ENCODE data around the gene WWTR1. TPM values are rescaled to one million over a fixed set of nuclear protein-coding genes. Genes with fewer than 3 reads are reported as not detected.

The WWTR1 gene
- total and polyA plus RNA-seq, 2 of the 8 experiments (the other 6 are each of a cell fraction or from before 2014, with no cell fraction given): 15.7 to 18.6 TPM

GRCh38 chr3:149620291-149621020, 37.4 kb downstream of the WWTR1 start (continued):
- TF ChIP-seq E2F6 (IDR thresholded peaks at IDR 0.05): no peak
- no peak for TF ChIP-seq CHD2 (IDR thresholded peaks at IDR 0.05; ENCODE audit: low read length)
- no peak for TF ChIP-seq TBP (IDR thresholded peaks at IDR 0.05; ENCODE audit: low read depth, low read length)
- no peak for TF ChIP-seq KDM5A (IDR thresholded peaks at IDR 0.05; ENCODE audit: low read length)
- TF ChIP-seq CBX8 (IDR thresholded peaks at IDR 0.05; ENCODE audit: borderline replicate concordance, low read depth, low read length): no peak
- TF ChIP-seq CTBP2 (IDR thresholded peaks at IDR 0.05; ENCODE audit: borderline replicate concordance, insufficient read depth, insufficient read length, low read length): no peak
